ENCODE measurements around the gene COL16A1.

DNA sequence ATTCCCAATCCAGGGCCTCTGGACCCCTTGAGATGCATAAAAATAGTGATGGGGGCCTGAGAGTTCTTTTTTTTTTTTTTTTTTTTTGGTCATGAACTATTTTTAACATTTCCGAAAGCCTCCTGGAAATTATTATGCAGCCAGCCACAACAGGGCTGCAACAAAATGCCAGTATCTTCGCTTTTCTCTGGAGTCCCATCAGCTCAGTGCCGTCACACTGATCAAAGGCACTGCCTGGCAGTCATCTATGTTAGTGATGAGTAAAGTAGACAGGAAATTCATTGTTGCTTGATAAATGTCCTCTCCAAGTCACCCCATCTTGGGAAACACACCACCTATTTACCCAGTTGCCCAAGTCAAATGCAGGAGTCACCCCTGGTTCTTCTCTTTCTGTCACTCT, 43.9 kb downstream of the COL16A1 start:
- TF ChIP-seq, protein P1, sequence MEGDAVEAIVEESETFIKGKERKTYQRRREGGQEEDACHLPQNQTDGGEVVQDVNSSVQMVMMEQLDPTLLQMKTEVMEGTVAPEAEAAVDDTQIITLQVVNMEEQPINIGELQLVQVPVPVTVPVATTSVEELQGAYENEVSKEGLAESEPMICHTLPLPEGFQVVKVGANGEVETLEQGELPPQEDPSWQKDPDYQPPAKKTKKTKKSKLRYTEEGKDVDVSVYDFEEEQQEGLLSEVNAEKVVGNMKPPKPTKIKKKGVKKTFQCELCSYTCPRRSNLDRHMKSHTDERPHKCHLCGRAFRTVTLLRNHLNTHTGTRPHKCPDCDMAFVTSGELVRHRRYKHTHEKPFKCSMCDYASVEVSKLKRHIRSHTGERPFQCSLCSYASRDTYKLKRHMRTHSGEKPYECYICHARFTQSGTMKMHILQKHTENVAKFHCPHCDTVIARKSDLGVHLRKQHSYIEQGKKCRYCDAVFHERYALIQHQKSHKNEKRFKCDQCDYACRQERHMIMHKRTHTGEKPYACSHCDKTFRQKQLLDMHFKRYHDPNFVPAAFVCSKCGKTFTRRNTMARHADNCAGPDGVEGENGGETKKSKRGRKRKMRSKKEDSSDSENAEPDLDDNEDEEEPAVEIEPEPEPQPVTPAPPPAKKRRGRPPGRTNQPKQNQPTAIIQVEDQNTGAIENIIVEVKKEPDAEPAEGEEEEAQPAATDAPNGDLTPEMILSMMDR (IDR thresholded peaks at IDR 0.05), result no peak
- no peak for TF ChIP-seq POLR2A (IDR thresholded peaks at IDR 0.05)
- no peak for TF ChIP-seq EP300 (IDR thresholded peaks at IDR 0.05)
- no peak for TF ChIP-seq POLR2AphosphoS5 (IDR thresholded peaks at IDR 0.05)

All from sigmoid colon (tissue), 4 donors.